C4-2B (cell line): ENCODE results near the gene SNTG2.

Experiments
- ZFX ChIP-seq: fragments of 450-650 bp; IDR thresholded peaks from 2 replicates; pipeline ENCODE4 v1.6.1; 2017
- TF ChIP-seq, protein P1 (sequence below): fragments of 450-650 bp; conservative IDR thresholded peaks from 2 replicates; pipeline ENCODE4 v1.5.1; 2017; ENCODE audit warnings: mild to moderate bottlenecking

DNA sequence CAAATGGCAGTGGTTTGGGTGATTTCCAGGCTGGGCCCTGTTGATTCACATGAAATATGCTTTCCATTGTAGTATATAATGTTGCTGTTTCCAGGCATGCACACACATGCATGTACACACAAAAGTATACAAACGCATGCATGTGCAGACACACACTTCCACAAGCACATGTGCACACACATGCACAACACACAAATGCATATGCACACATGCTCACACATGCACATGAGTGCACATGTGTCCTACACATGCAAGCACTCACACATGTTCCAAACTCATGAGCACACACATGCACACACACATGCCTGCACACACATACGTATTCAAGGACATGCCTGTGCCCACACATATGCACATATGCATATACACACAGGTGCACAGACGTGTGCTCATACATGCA, 30.6 kb downstream of the SNTG2 start:
- TF ChIP-seq, protein P1, sequence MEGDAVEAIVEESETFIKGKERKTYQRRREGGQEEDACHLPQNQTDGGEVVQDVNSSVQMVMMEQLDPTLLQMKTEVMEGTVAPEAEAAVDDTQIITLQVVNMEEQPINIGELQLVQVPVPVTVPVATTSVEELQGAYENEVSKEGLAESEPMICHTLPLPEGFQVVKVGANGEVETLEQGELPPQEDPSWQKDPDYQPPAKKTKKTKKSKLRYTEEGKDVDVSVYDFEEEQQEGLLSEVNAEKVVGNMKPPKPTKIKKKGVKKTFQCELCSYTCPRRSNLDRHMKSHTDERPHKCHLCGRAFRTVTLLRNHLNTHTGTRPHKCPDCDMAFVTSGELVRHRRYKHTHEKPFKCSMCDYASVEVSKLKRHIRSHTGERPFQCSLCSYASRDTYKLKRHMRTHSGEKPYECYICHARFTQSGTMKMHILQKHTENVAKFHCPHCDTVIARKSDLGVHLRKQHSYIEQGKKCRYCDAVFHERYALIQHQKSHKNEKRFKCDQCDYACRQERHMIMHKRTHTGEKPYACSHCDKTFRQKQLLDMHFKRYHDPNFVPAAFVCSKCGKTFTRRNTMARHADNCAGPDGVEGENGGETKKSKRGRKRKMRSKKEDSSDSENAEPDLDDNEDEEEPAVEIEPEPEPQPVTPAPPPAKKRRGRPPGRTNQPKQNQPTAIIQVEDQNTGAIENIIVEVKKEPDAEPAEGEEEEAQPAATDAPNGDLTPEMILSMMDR: no peak
- no peak for TF ChIP-seq ZFX
